Fibroblast of lung (primary cell): ENCODE measurements around the gene CCDC141.

Source experiments
- CTCF ChIP-seq, 2 donors: IDR thresholded peaks in 1 of 2; conservative IDR thresholded peaks in 1 of 2; 1 replicate in 1 of 2; 2 replicates in 1 of 2; pipeline ENCODE4 v1.5.1; 2011 to 2012; ENCODE audit warnings: low read length in 2 of 2, control low read depth in 1 of 2, inconsistent platforms in 1 of 2, low read depth in 1 of 2, mild to moderate bottlenecking in 1 of 2
- EZH2 ChIP-seq: IDR thresholded peaks from 2 replicates; pipeline ENCODE4 v1.5.1; 2012; ENCODE audit warnings: low read length, control low read depth, mild to moderate bottlenecking; ENCODE audit errors: missing control alignments

- no peak for TF ChIP-seq CTCF (conservative IDR thresholded peaks at IDR 0.05 in 1 of 2, IDR thresholded peaks at IDR 0.05 in 1 of 2; ENCODE audit: low read depth in 1 of 2, low read length in 2 of 2)
- no peak for TF ChIP-seq EZH2
Measured at GRCh38 chr2:178843697-178844096, 206.2 kb downstream of the CCDC141 start.
